Activated CD4-positive, alpha-beta T cell treated with anti-CD3 and anti-CD28 coated beads for 1 hour (primary cell): ENCODE results near the gene SENP5.
A peak's percentile ranks its signal among the peaks of the same experiment; 100 is the strongest.

Experiments
- DNase-seq: peaks from one replicate; pipeline ENCODE4 v3.0.0-alpha.2; 2020

Gene SENP5

GRCh38 chr3:196886144-196886543, 18.4 kb downstream of the SENP5 start:
- no peak for DNase-seq

- no peak for DNase-seq
Measured at GRCh38 chr3:196889844-196890708, 22.4 kb downstream of the SENP5 start.

- no peak for DNase-seq
Measured at GRCh38 chr3:196894557-196895295, 27.0 kb downstream of the SENP5 start.

GRCh38 chr3:196896229-196896628, 28.5 kb downstream of the SENP5 start:
- DNase-seq, result no peak

GRCh38 chr3:196901768-196902167, 34.0 kb downstream of the SENP5 start:
- no peak for DNase-seq

- DNase-seq, result no peak
Measured at GRCh38 chr3:196902296-196902695, 34.6 kb downstream of the SENP5 start.

- no peak for DNase-seq
Measured at GRCh38 chr3:196903740-196904139, 36.0 kb downstream of the SENP5 start.

GRCh38 chr3:196914866-196915265, 47.1 kb downstream of the SENP5 start:
- DNase-seq, result no peak

- DNase-seq, result no peak
Measured at GRCh38 chr3:196915375-196915774, 47.7 kb downstream of the SENP5 start.

GRCh38 chr3:196916221-196916620, 48.5 kb downstream of the SENP5 start:
- no peak for DNase-seq

- no peak for DNase-seq
Measured at GRCh38 chr3:196916995-196917394, 49.3 kb downstream of the SENP5 start.

- no peak for DNase-seq
Measured at GRCh38 chr3:196918968-196919367, 51.2 kb downstream of the SENP5 start.

- no peak for DNase-seq
Measured at GRCh38 chr3:196920733-196921132, 53.0 kb downstream of the SENP5 start.

- no peak for DNase-seq
Measured at GRCh38 chr3:196927571-196928453, 60.1 kb downstream of the SENP5 start.

GRCh38 chr3:196931157-196931556, 63.4 kb downstream of the SENP5 start:
- DNase-seq, result no peak

GRCh38 chr3:196931828-196932587, 64.3 kb downstream of the SENP5 start:
- no peak for DNase-seq

GRCh38 chr3:196932600-196932999, 64.9 kb downstream of the SENP5 start:
- no peak for DNase-seq

- no peak for DNase-seq
Measured at GRCh38 chr3:196936288-196936687, 68.6 kb downstream of the SENP5 start.

GRCh38 chr3:196938124-196938523, 70.4 kb downstream of the SENP5 start:
- DNase-seq, result no peak

GRCh38 chr3:196938576-196938975, 70.9 kb downstream of the SENP5 start:
- DNase-seq, result no peak

GRCh38 chr3:196941729-196942225, 74.1 kb downstream of the SENP5 start:
- peak; percentile 52 for DNase-seq
